HS-5 (cell line): ENCODE data around the gene ATG9B.

Experiments
- DNase-seq: peaks from one replicate; pipeline ENCODE4 v3.0.0-alpha.2; 2012; ENCODE audit warnings: low read depth

The ATG9B gene, protein sequence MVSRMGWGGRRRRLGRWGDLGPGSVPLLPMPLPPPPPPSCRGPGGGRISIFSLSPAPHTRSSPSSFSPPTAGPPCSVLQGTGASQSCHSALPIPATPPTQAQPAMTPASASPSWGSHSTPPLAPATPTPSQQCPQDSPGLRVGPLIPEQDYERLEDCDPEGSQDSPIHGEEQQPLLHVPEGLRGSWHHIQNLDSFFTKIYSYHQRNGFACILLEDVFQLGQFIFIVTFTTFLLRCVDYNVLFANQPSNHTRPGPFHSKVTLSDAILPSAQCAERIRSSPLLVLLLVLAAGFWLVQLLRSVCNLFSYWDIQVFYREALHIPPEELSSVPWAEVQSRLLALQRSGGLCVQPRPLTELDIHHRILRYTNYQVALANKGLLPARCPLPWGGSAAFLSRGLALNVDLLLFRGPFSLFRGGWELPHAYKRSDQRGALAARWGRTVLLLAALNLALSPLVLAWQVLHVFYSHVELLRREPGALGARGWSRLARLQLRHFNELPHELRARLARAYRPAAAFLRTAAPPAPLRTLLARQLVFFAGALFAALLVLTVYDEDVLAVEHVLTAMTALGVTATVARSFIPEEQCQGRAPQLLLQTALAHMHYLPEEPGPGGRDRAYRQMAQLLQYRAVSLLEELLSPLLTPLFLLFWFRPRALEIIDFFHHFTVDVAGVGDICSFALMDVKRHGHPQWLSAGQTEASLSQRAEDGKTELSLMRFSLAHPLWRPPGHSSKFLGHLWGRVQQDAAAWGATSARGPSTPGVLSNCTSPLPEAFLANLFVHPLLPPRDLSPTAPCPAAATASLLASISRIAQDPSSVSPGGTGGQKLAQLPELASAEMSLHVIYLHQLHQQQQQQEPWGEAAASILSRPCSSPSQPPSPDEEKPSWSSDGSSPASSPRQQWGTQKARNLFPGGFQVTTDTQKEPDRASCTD

DNA sequence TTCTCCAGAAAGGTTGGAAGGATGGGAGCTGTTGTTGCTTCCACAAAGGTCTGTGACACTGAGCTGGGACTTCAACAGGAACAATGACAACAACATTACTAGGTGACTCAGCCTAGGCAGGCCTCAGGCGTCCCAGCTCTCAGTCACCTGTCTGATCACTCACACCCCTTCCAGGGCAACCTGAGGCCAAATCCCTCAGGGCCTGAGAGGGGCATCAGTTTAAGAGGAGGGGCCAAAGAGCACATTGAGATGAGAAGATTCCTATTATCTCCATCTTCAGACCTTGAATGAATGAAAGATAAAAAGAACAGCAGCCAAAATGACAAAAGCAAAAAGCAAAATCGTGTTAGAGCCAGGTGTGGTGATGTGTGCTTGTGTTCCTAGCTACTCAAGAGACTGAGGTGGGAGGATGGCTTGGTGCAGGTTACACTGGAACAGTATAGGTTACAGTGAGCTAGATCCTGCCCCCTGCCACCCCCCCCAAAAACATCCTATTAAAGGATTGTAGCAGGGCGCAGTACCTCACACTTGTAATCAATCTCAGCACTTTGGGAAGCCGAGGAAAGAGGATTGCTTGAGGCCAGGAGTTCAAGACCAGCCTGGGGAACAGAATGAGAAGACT, at the start of gene ATG9B:
TSS of gene ATG9B (minus strand) at position 60 of the 622 bp plus-strand sequence. CDS start 71 bp downstream, outside the sequence.
- no peak for DNase-seq

DNA sequence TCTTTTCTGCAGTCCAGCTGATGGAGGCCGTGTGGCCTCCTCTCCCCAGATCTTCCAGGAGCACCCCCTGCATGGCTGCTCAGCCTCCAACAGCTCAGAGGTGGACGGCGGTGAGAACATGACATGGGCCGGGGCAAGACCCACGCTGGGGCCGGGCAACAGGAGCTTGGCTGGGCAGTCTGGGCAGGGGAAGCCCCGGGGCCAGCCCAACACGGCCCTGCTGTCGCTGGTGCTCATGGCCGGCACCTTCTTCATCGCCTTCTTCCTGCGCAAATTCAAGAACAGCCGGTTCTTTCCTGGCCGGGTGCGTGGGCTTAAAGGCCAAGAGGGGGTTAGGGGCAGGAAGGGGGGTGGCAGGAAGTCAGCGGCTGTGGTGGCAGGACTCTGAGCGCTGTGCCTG, 49.7 kb upstream of the ATG9B start:
- DNase-seq = no peak

DNA sequence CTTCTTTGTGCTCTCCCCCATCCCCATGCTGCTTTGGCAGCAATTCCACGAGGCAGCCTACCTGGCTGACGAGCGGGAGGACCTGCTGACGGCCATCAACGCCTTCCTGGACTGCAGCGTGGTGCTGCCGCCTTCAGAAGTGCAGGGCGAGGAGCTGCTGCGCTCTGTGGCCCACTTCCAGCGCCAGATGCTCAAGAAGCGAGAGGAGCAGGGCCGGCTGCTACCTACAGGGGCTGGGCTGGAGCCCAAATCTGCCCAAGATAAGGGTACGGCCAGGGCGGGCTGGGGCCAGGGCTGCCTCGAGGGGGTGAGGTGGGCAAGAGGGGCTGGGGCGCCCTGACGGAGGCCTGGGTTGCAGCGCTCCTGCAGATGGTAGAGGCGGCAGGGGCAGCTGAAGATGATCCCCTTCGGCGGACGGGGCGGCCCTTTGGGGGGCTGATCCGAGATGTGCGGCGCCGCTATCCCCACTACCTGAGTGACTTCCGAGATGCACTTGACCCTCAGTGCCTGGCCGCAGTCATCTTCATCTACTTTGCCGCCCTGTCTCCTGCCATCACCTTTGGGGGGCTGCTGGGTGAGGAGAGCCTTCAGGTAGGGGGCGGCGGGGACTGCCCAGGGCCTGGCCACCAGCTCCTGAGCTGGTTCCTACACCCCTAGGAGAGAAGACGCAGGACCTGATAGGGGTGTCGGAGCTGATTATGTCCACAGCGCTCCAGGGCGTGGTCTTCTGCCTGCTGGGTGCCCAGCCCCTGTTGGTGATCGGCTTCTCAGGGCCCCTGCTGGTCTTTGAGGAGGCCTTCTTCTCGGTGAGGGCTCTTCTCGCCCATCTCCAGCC, 47.0 kb upstream of the ATG9B start:
- no peak for DNase-seq

DNA sequence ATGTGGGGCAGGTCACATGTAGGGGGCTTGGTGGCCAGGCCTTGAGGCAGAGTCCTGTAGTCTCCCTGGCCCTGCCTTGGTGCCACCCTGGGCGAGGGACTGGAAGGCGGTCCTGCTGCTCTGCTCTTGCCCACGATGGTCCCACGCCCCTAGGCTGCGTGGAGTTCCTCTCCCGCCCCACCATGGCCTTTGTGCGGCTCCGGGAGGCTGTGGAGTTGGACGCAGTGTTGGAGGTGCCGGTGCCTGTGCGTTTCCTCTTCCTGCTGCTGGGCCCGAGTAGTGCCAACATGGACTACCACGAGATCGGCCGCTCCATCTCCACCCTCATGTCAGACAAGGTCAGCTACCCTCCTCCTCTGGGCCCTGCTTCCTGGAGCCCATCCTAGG, 46.3 kb upstream of the ATG9B start:
- DNase-seq = no peak

DNA sequence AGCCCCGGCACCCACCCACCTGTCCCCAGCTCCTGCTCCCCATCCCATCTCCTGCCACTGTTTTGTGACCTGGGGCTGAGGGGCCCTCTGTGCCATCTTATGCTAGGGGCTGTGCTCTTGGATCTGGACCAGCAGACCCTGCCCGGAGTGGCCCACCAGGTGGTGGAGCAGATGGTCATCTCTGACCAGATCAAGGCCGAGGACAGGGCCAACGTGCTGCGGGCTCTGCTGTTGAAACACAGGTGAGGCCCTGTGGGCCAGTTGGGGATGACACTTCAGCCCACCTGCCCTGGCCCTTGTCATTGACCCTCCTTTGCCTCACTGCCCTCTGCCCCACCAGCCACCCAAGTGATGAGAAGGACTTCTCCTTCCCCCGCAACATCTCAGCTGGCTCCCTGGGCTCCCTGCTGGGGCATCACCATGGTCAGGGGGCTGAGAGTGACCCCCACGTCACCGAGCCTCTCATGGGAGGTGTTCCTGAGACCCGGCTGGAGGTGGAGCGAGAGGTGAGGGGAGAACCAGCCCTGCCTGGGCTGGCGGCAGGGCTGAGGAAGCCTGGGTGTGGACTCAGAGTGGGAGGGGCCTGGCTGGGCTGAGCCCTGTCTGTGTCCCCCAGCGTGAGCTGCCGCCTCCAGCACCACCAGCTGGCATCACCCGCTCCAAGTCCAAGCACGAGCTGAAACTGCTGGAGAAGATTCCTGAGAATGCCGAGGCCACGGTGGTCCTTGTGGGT, 45.7 kb upstream of the ATG9B start:
- DNase-seq = no peak

DNA sequence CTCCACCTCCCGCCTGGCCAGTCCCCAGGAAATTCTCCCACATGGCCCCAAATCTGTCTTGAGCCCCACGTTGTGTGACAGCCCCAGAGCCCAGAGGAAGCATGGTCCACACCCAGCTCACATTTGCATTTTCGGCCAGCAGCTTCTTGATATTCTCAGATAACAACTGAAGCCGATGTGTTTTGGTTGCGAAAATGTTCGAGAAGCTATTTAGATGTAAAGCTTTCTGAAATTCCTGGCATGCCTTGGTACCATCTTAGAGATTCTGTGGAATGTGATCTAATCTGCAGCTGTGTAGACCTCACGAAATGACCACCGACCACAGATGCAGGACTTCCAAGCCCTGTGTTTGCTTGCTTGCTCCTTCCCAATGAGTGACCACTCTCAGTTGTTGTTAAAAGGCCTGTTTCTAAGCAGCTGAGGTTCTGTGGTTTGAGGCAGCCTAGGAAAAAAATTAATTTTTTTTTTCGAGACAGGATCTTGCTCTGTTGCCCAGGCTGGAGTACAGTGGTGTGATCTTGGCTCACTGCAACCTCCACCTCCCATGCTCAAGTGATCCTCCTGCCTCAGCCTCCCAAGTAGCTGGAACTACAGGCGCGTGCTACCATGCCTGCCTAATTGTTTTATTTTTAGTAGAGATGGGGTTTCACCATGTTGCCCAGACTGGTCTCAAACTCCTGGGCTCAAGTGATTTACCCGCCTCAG, 43.9 kb upstream of the ATG9B start:
- DNase-seq = no peak

DNA sequence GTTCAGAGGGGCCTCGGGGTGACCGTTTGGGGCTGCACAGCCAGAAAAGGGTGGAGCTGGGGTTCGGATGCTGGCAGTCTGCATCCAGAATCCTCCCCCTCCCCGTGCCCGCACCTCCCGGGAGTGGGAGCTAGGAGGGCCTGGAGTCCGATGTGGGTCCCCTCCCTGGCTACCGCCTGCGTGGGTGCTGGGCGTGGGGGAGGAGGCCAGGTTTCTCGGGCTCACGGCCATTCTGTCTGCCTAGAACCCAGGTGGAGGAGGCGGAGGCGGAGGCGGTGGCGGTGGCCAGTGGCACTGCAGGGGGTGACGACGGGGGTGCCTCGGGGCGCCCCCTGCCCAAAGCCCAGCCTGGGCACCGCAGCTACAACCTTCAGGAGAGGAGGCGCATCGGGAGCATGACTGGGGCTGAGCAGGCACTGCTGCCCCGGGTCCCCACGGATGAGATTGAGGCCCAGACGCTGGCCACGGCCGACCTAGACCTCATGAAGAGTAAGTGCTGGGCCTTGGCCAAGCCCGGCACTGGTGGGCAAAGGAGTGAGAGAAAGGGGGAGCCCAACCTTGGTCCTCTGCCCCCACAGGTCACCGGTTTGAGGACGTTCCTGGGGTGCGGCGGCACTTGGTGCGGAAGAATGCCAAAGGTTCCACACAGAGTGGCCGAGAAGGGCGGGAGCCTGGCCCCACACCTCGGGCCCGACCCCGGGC, 42.1 kb upstream of the ATG9B start:
- DNase-seq = no peak

DNA sequence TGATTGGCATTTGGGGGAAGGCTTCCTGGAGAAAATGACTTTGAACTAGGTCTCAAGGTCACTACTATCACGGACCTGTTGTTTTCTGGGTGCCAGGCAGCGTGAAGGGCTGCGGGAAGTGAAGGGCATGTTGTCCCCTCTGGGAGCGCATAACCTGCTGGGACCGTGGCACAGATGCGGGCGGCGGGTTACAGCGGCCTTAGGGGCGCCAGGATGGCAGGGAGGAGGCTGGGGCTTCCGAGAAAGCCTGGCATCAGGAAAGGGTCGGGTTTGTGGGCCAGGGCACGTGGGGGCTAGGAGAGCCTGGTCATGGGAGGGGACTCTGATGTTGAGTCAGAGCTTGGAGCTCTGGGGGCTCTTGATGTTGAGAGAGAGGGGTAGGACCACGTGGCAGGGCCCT, 41.2 kb upstream of the ATG9B start:
- no peak for DNase-seq

DNA sequence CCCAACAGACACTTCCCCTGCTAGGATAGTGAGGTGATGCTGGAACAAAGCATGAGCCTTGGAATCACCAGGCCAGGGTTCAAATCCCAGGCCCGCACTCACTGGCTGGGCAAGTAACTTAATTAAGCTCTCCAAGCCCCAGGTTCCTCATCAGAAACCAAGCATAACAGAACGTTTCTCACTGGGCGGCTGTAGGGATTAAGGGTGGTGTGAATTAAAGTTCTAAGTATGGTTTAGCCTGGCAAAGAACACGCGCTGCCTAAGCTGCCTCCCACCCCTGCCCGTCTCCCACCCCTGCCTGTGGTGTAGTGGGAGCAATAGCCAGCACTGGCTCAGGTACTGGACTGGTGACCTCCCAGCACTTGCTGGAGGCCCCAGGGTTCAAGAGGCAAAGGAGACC, 40.7 kb upstream of the ATG9B start:
- DNase-seq = no peak

DNA sequence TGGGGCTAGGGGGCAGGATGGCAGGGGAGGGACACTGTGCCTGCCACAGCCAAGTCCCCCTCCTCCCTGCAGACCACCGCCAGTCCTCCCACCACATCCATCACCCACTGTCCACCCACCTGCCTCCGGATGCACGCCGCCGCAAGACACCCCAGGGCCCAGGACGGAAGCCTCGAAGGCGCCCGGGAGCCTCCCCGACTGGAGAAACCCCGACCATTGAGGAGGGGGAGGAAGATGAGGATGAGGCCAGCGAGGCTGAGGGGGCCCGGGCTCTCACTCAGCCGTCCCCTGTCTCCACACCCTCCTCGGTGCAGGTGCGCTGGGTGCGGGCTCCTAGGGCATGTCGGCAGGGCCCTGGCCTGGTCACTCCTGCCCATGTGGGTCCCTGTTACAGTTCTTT, 40.2 kb upstream of the ATG9B start:
- DNase-seq = no peak

DNA sequence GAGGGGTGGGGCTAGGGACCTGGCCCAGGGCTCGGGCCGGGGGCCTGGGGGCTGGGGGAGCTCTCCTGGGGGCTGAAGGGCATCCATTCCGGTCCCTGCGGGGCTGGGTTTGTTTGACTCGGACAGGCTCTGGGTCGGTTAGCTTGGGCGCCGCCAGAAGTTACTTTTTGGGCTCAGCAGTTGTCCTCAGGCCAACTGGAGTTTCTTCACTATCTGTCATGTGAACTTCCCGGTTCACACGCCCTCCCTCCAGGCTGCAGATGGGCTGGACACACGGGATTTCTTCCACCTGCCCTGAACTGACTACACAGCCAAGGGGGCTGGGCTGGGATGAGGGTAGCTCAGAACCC, 38.9 kb upstream of the ATG9B start:
- DNase-seq = no peak

DNA sequence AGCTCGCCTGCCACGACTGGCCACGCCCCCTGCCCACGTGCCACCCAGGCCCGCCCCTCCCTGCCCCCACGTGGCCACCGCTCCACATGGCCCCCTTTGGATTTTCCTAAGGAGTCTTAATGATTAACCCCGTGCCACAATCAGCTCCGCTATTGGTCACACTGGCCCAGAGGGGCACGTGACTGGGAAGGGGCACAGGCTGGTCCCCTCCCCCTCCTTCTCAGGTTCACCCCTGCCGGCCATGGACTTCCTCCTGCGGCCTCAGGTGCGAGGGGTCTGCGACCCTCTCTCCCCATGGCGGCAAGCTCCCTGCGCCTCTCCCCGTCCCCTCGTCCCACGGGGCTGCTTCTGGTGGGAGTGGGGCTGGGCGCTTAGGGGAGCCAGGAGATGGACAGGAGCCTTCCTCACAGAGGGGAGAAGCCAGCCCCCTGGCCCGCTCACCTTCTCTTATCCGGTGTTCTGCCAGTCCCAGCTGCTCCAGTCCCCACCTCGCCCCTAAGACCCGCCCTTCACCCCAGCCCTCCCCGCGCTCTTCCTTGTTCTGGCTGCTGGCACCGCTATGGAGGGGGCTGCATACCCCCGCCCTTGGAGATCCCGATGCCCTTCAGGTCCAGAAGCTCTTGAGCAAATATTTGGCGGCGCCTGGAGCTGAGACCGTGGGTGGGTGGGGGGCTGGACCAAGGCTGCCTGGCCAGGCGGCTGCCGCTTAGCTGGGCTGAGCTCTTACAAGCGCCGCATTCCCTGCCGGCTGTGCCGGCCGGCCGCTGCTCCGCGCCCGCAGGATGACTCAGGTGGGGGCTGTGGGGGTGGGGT, 38.3 kb upstream of the ATG9B start:
- DNase-seq = no peak

DNA sequence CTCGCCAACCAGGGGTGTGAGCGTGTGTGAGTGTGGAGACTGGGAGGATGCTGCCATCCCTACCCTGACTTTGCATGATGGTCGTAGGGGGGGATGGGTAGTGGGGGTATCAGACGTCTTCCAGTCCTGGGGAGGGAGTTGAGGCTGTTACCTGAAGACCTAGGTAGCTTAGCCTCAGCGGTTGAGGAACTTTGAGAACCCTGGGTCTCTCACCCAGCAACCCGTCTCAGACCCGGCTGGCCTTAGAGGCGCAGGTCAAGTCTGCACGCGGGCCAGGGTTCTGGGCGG, 37.8 kb upstream of the ATG9B start:
- DNase-seq = no peak

DNA sequence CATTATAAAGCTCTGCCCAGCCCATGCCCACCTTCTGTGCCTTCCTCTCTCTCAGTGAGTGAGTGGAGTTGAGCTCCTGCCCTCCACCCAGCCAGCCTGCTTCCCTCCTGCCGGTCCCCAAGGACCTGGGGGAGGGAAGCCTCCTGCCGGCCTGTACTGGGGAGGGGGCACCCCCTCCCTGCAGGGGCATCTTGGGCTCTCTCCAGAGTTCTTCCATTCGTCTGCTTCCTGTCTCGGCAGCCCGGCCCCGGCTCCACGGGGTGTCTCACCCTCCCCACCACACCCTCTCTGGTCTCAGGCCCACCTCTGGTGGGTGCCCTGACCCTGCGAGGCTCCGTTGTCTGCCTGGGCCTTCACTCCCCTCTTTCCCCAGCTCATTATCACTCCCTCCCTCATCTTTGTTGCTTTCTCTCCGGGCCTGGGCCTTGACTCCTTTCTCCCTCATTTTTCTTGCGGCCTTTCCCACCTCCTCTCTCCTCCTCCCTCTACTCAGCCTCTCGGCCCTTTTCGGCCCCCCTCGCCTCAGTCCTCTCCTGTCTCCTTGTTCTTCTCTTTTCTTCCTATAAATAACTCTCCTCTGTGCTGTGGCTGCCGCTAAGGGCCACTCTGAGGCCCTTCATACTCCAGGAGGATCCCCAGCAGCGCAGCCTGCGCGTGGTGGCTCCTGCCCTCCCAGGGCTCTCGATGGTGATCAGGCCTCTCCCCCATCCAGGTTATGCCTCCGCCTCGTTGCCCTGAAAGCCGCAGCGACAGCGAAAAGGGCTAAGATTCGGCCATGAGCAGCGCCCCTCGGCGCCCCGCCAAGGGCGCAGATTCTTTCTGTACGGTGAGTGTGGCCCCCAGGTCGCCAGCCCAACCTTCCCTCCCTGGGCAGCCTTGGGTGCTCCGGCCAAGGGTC, 37.2 kb upstream of the ATG9B start:
- no peak for DNase-seq

DNA sequence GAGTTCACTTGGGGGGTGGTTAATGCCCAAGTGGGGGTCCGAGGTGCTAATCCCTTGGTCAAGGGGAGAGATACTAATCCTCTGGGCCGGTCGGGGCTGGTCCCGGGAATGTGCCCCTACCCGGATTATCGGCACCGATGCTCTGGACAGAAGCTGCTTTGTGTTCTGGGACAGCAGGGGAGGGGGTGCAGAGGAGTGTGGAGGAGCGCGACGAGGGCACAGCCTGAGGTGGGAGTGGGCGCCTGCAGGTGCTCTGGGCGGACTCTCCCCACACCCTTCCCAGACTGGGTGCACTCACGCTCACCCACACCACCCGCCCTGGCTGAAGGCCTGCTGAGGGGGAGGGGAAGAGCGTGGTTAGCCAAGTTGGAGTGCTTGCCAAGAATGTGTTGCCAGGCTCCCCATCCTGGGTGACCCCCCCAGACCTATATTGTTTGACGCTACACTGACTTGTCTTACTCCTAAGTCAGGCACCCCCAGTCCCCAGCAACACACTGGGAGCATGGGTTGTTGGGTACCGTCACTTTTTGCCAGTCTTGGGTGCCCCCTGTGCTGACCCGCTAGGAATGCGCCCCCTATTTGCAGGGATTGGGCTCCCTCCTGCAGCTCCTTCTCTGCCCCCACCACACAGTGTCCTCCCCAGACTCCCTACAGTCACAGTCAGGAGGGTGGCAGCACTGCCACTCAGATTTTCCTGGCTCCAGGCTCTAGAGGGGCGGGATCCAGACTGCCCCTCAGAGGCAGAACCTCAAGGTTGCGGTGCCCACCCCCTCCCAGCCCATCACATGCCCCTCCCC, 36.3 kb upstream of the ATG9B start:
- no peak for DNase-seq

DNA sequence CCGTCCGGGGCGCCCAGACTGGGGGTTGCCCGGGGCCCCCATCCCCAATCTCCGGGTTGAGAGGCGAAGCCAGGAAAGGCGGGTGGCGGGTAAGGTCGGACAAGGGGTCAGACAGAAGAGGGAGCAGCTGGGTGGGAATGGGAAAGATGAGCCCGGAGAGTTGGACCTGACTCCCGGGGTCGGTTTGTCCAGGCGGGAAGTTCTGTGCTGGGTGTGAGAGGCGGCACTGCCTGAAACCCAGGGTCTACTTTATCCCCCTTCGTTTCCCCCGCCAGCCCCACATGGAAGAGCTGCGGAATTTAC, 35.8 kb upstream of the ATG9B start:
- no peak for DNase-seq

DNA sequence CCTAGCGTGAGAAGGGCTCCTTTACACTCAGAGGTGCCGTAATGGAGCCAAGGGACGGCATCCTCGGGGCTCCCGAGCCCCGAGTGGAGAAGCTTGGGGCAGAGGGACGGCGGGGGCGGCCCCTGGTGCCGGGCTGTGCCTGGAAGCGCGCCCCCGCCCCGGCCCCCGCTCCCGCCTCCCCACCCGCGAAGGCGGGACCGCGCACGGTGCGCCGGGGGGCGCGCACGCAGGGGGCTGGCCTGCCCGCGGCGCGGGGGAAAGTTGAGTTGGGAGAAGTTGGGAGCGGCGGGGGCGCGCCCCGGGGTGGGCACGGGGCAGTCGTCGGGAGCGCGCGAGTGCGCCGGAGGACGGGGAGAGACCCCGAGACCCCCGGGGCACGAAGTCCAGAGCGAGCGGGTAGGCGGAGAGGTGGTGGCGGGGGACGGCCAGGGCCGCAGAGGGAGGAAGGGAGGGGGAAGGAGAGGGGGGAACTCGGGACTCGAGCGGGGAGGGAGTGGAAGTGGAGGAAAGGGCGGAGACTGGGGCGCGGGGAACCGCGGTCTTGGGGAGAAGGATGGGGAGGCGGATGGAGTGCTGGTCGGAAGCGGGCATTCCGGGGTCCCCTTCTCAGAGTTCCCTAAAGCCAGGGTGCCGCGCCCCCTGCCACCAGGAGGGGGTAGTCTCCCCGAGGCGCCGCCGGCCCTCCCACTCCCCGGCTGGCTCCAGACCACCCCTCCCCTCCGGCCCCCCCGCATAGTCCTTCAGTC, 35.2 kb upstream of the ATG9B start, which contains the start of gene SLC4A2:
TSS of gene SLC4A2 (plus strand) at position 223 of the 746 bp plus-strand sequence. CDS start 2,399 bp downstream, outside the sequence.
- no peak for DNase-seq
